ENCODE measurements around the gene PDIA5. TPM values are rescaled to one million over a fixed set of nuclear protein-coding genes. Genes with fewer than 3 reads are reported as not detected.

PDIA5 gene
- total RNA-seq, 4 donors from 2014 or later, result 34.0 to 52.4 (median 44.6) TPM

DNA sequence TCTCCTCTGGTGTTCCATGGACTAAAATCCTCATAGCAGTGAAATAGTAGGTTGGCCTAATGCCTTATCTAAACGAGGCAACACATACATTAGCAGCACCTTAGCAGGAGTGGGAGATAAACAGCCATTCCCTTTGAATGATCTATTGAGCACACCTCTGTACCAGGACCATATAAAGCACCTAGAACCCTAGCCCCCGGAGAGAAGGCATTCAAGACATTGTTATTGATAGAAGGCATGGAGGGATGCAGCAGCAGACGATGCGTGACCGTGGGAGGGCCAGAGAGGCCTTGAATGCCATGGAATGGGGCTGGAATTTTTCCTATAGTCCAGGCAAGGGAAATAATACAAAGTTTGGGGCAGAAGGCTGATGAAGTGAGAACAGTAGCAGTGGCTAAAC, 32.7 kb upstream of the PDIA5 start:
- WGBS, 2 donors, result 87 to 90% methylated on average over 5 of the region's 5 CpGs
- no peaks in the 10 kb centered on the region for H3K36me3 ChIP-seq

DNA sequence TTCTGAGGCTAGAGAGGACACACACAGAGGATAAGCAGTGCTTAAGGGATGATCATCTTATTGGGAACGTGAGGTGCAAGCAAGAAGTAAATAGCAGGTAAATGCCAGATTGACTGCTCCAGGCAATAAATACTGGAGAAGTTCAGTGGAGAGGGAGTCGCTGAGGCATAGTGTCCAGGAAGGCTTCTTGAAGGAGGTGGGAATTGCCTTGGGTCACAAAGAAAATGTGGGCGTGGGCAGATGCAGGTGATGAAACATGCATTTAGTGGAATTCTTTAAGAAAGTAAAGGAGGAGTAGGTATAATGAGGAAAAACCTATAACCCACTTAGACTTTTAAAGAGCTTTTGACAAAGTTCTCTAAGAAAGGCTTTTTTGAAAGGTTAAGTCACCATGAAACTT, 31.8 kb upstream of the PDIA5 start:
- no peak for DNase-seq
- no peaks in the 10 kb centered on the region for H3K36me3 ChIP-seq
- no peaks in the 10 kb centered on the region for H3K9me3 ChIP-seq
- 90 to 91% methylated on average over 3 of the region's 3 CpGs for WGBS, 2 donors
- H3K27ac ChIP-seq, result no peak overlapping the region
- H3K4me3 ChIP-seq (replicated peaks in 1 of 3), result no peak overlapping the region
- peaks cover 11 to 14% of the 10 kb centered on the region in 2 donors for H3K4me1 ChIP-seq
- no peaks in the 10 kb centered on the region for H3K27me3 ChIP-seq
- no peak for TF ChIP-seq POLR2A (IDR thresholded peaks at IDR 0.05)
- TF ChIP-seq, protein P1, sequence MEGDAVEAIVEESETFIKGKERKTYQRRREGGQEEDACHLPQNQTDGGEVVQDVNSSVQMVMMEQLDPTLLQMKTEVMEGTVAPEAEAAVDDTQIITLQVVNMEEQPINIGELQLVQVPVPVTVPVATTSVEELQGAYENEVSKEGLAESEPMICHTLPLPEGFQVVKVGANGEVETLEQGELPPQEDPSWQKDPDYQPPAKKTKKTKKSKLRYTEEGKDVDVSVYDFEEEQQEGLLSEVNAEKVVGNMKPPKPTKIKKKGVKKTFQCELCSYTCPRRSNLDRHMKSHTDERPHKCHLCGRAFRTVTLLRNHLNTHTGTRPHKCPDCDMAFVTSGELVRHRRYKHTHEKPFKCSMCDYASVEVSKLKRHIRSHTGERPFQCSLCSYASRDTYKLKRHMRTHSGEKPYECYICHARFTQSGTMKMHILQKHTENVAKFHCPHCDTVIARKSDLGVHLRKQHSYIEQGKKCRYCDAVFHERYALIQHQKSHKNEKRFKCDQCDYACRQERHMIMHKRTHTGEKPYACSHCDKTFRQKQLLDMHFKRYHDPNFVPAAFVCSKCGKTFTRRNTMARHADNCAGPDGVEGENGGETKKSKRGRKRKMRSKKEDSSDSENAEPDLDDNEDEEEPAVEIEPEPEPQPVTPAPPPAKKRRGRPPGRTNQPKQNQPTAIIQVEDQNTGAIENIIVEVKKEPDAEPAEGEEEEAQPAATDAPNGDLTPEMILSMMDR (IDR thresholded peaks at IDR 0.05), result no peak
- intact Hi-C loops (cut with DNase I), result no loop called here

More for the DNA sequence above, 32.7 kb upstream of the PDIA5 start:
- Histone ChIP-seq H3K9me3 (no peaks in the 10 kb centered on the region), H3K27ac (no peak overlapping the region), H3K4me3 (replicated peaks in 1 of 3) (no peak overlapping the region), H3K27me3 (no peaks in the 10 kb centered on the region), H3K4me1 (peaks cover 7% of the 10 kb centered on the region in 2 donors)
- intact Hi-C loops (cut with DNase I), result no loop called here
- DNase-seq, result no peak
- TF ChIP-seq, protein P1 (IDR thresholded peaks at IDR 0.05), result no peak
- TF ChIP-seq POLR2A (IDR thresholded peaks at IDR 0.05), result no peak

DNA sequence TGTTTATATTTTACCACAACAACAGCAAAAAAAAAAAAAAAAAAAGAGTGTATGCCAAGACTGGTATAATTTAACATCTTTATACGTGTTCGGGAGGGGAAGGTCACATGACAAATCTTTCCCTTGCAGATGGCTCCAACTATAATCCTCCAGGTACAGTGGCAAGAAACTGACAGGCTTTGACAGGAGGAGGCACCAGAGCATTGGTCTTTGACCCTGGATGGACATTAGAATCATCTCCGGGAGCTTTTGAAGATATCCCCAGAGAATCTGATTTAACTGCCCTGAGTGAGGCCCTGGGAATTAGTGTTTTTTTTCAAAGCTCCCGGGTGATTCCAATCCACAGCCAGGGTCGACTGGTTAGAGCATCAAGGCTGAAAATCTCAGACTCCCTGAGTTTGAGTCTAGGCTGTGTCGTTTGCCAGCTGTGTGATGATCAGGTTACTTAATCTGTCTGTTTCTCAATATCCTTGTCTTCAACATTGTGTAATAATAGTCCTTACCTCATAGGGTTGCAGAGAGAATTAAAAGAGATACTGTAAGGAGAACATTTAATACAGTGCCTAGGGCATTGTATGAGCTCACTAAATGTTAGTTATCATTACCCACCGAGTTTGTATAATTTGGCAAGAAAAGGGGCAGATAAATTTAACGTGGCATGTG, 30.3 kb upstream of the PDIA5 start:
- Histone ChIP-seq H3K4me1 (peaks cover 11 to 14% of the 10 kb centered on the region in 2 donors), H3K36me3 (no peaks in the 10 kb centered on the region), H3K4me3 (replicated peaks in 1 of 3) (no peak overlapping the region), H3K27me3 (no peaks in the 10 kb centered on the region), H3K27ac (no peak overlapping the region), H3K9me3 (no peaks in the 10 kb centered on the region)
- TF ChIP-seq, protein P1 (IDR thresholded peaks at IDR 0.05), result no peak
- TF ChIP-seq POLR2A (IDR thresholded peaks at IDR 0.05), result no peak
- WGBS, 2 donors, result 76 to 82% methylated on average over 8 of the region's 8 CpGs
- intact Hi-C loops (cut with DNase I), result no loop called here
- no peak for DNase-seq

- Histone ChIP-seq H3K4me1 (peaks cover 11 to 15% of the 10 kb centered on the region in 2 donors), H3K36me3 (no peaks in the 10 kb centered on the region), H3K4me3 (replicated peaks in 1 of 3) (no peak overlapping the region), H3K9me3 (no peaks in the 10 kb centered on the region), H3K27ac (no peak overlapping the region), H3K27me3 (no peaks in the 10 kb centered on the region)
- intact Hi-C loops (cut with DNase I), result no loop called here
- 78 to 79% methylated on average over 5 of the region's 5 CpGs for WGBS, 2 donors
- TF ChIP-seq, protein P1 (IDR thresholded peaks at IDR 0.05), result no peak
- no peak for TF ChIP-seq POLR2A (IDR thresholded peaks at IDR 0.05)
- DNase-seq, result no peak
These were observed 29.8 kb upstream of the PDIA5 start for GRCh38 chr3:123037015-123037375.

GRCh38 chr3:123038751-123039150, 28.1 kb upstream of the PDIA5 start:
- H3K4me1 ChIP-seq, result peaks cover 17 to 21% of the 10 kb centered on the region in 2 donors
- DNase-seq, result no peak
- H3K4me3 ChIP-seq (replicated peaks in 1 of 3), result no peak overlapping the region
- no peaks in the 10 kb centered on the region for H3K27me3 ChIP-seq
- TF ChIP-seq, protein P1 (IDR thresholded peaks at IDR 0.05), result no peak
- no peak for TF ChIP-seq POLR2A (IDR thresholded peaks at IDR 0.05)
- H3K9me3 ChIP-seq, result no peaks in the 10 kb centered on the region
- H3K36me3 ChIP-seq, result no peaks in the 10 kb centered on the region
- intact Hi-C loops (cut with DNase I), result no loop called here
- peak overlapping the region in 2 of 3 donors; percentile 26 to 46 for H3K27ac ChIP-seq
